Tibial nerve (tissue), 4 donors: ENCODE measurements around the gene CC2D2A. TPM values are rescaled to one million over a fixed set of nuclear protein-coding genes. Genes with fewer than 3 reads are reported as not detected.

ENCODE experiments used
- DNase-seq, 2 donors: peaks; one replicate each; pipeline ENCODE4 v3.0.0-alpha.2; 2019; ENCODE audit warnings: low spot score in 2 of 2
- H3K27ac ChIP-seq, 4 donors: fragments of 200-600 bp; sonication (generic) in 3 of 4; one replicate each; pipeline ENCODE4 v1.5.1; 2017 to 2019; ENCODE audit warnings: mild to moderate bottlenecking in 1 of 4
- H3K27me3 ChIP-seq, 2 donors: fragments of 200-600 bp; sonication (generic) in 1 of 2; one replicate each; pipeline versions ENCODE4 v1.5.1 to v1.6.0; 2017 to 2019
- H3K36me3 ChIP-seq, 3 donors: fragments of 200-600 bp; sonication (generic); one replicate each; pipeline ENCODE4 v1.5.1; 2018 to 2019
- H3K4me1 ChIP-seq, 4 donors: fragments of 200-600 bp; sonication (generic) in 3 of 4; one replicate each; pipeline ENCODE4 v1.5.1; 2017 to 2019
- H3K4me3 ChIP-seq, 4 donors: fragments of 200-600 bp; sonication (generic) in 3 of 4; one replicate each; pipeline ENCODE4 v1.5.1; 2017 to 2019; ENCODE audit warnings: mild to moderate bottlenecking in 1 of 4, moderate library complexity in 1 of 4
- H3K9me3 ChIP-seq, 4 donors: fragments of 200-600 bp; sonication (generic) in 3 of 4; one replicate each; pipeline ENCODE4 v1.5.1; 2017 to 2019
- CTCF ChIP-seq, 5 experiments: fragments of 200-600 bp in 3 of 5; fragments of 450-650 bp in 2 of 5; sonication (generic) in 3 of 5; IDR thresholded peaks; one replicate each; pipeline ENCODE4 v1.5.1; 2016 to 2019; ENCODE audit warnings: antibody characterized with exemption in 5 of 5, mild to moderate bottlenecking in 3 of 5, moderate library complexity in 2 of 5
- EP300 ChIP-seq, 2 donors: sonication (generic); formaldehyde crosslinking; IDR thresholded peaks; one replicate each; pipeline ENCODE4 v1.6.1; 2017; ENCODE audit warnings: antibody characterized with exemption in 2 of 2, mild to moderate bottlenecking in 1 of 2
- POLR2A ChIP-seq, 2 donors: fragments of 450-650 bp; IDR thresholded peaks; one replicate each; pipeline ENCODE4 v1.6.1; 2017; ENCODE audit warnings: antibody characterized with exemption in 2 of 2, mild to moderate bottlenecking in 2 of 2, moderate library complexity in 2 of 2
- WGBS, 2 donors: methylation state at CpG; one replicate each; pipeline ENCODE4 v1.1.5; 2018; 5-methylcytosine and 5-hydroxymethylcytosine counted together
- total RNA-seq, 4 donors: library from RNA; depleted of rRNA; stranded (reverse); fragments of >200 nt; gene quantifications; one replicate each; pipeline ENCODE4 v1.1.0, GENCODE V29; 2016

Gene CC2D2A
- total RNA-seq, 4 donors from 2014 or later, result 29.5 to 47.9 (median 38.4) TPM

GRCh38 chr4:15587649-15588048 is 118.0 kb downstream of the CC2D2A start:
- no peaks in the 10 kb centered on the region for H3K27me3 ChIP-seq
- H3K9me3 ChIP-seq, result no peaks in the 10 kb centered on the region
- H3K4me3 ChIP-seq, result no peak overlapping the region
- peak overlapping the region in 2 of 4 donors; percentile 14 to 75 for H3K27ac ChIP-seq
- no peak for TF ChIP-seq POLR2A (IDR thresholded peaks at IDR 0.05)
- peak in 1 of 2 donors; percentile 72 for TF ChIP-seq EP300 (IDR thresholded peaks at IDR 0.05)
- H3K36me3 ChIP-seq, result peaks cover 0 to 34% (median 0%) of the 10 kb centered on the region in 3 donors
- H3K4me1 ChIP-seq, result peaks cover 0 to 16% (median 0%) of the 10 kb centered on the region in 4 donors
- peak in 1 of 2 donors; percentile 33 for DNase-seq
- 59 to 82% methylated on average over 3 of the region's 3 CpGs for WGBS, 2 donors

- H3K4me3 ChIP-seq, result no peak overlapping the region
- no peak overlapping the region for H3K27ac ChIP-seq
- H3K4me1 ChIP-seq, result peaks cover 0 to 9% (median 0%) of the 10 kb centered on the region in 4 donors
- no peaks in the 10 kb centered on the region for H3K9me3 ChIP-seq
- H3K36me3 ChIP-seq, result peaks cover 0 to 50% (median 0%) of the 10 kb centered on the region in 3 donors
- WGBS, 2 donors, result 77% methylated on average over 3 of the region's 3 CpGs
- no peaks in the 10 kb centered on the region for H3K27me3 ChIP-seq
- no peak for DNase-seq
- TF ChIP-seq CTCF (IDR thresholded peaks at IDR 0.05) (no peak), EP300 (IDR thresholded peaks at IDR 0.05) (no peak), POLR2A (IDR thresholded peaks at IDR 0.05) (no peak)
Measured at GRCh38 chr4:15592799-15593198, 123.1 kb downstream of the CC2D2A start.

DNA sequence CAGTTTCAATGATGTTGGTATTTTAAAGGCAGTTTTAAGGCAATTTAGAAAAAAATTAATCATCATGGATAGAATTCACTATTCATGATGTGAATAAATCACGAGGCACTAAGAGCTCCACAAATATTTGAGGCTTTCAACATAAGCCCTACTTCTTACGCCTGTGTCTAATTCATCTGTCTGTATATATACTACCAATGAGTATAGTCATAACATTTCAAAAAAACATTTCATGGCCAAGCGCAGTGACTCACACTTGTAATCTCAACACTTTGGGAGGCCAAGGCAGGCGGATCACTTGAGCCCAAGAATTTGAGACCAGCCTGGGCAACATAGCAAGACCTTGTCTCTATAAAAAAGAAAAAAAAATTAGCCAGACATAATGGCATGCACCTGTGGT is 129.0 kb downstream of the CC2D2A start:
- 95 to 97% methylated on average over 4 of the region's 4 CpGs for WGBS, 2 donors
- Histone ChIP-seq H3K9me3 (peaks cover 0 to 8% (median 0%) of the 10 kb centered on the region in 4 donors), H3K27me3 (no peaks in the 10 kb centered on the region), H3K4me1 (no peaks in the 10 kb centered on the region), H3K27ac (no peak overlapping the region), H3K36me3 (peaks cover 0 to 82% (median 0%) of the 10 kb centered on the region in 3 donors), H3K4me3 (no peak overlapping the region)
- no peak for DNase-seq
- TF ChIP-seq EP300 (IDR thresholded peaks at IDR 0.05), result no peak
- no peak for TF ChIP-seq POLR2A (IDR thresholded peaks at IDR 0.05)
- TF ChIP-seq CTCF (IDR thresholded peaks at IDR 0.05), result no peak

DNA sequence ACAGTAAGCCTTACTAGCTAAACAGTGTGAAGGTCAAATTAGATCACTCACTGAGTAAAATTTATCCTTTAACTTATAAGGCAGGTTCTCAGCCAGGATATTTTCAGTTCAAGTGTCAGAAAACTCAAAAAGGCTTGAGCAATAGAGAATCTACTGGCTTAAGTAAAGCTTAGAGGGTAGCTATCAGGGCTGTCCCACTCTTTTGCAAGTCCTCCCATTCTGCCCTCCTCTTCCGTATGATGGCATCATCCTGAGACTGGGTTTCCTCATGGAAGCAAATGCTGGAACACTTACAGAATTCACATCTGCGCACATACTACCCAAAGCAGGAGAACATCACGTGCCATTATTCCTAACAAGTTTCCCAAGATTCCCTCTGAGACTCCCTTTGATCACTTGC is 130.5 kb downstream of the CC2D2A start:
- peaks cover 0 to 8% (median 0%) of the 10 kb centered on the region in 4 donors for H3K9me3 ChIP-seq
- no peaks in the 10 kb centered on the region for H3K4me1 ChIP-seq
- no peak overlapping the region for H3K4me3 ChIP-seq
- H3K36me3 ChIP-seq, result peaks cover 0 to 92% (median 5%) of the 10 kb centered on the region in 3 donors
- H3K27me3 ChIP-seq, result no peaks in the 10 kb centered on the region
- TF ChIP-seq EP300 (IDR thresholded peaks at IDR 0.05), result peak in 1 of 2 donors; percentile 15
- no peak for TF ChIP-seq POLR2A (IDR thresholded peaks at IDR 0.05)
- DNase-seq, result no peak
- H3K27ac ChIP-seq, result no peak overlapping the region
- 94 to 95% methylated on average over 3 of the region's 3 CpGs for WGBS, 2 donors

DNA sequence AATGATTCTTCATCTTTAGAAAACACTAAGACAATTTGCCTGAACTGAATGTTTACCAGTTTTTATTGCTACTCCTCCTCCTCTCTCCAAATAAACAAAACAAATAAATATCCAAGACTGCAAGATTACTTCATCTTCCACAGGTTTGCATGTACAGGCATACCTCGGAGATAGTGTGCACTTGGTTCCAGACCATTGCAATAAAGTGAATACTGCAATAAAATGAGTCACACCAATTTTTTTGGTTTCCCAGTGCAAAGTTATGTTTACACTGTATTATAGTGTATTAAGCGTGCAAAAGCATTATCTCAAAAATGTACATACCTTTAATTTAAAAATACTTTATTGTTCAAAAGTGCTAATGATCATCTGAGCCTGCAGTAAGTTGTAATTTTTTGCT is 132.2 kb downstream of the CC2D2A start:
- Histone ChIP-seq H3K4me1 (no peaks in the 10 kb centered on the region), H3K4me3 (no peak overlapping the region), H3K9me3 (peaks cover 0 to 8% (median 0%) of the 10 kb centered on the region in 4 donors), H3K27ac (no peak overlapping the region), H3K27me3 (no peaks in the 10 kb centered on the region), H3K36me3 (peaks cover 0 to 92% (median 5%) of the 10 kb centered on the region in 3 donors)
- no peak for TF ChIP-seq EP300 (IDR thresholded peaks at IDR 0.05)
- no peak for TF ChIP-seq CTCF (IDR thresholded peaks at IDR 0.05)
- TF ChIP-seq POLR2A (IDR thresholded peaks at IDR 0.05), result no peak
- WGBS, 2 donors, result 91 to 95% methylated on average over 2 of the region's 2 CpGs
- no peak for DNase-seq

GRCh38 chr4:15605537-15605936 is 135.9 kb downstream of the CC2D2A start:
- H3K27ac ChIP-seq, result no peak overlapping the region
- H3K27me3 ChIP-seq, result no peaks in the 10 kb centered on the region
- peaks cover 0 to 55% (median 5%) of the 10 kb centered on the region in 3 donors for H3K36me3 ChIP-seq
- TF ChIP-seq CTCF (IDR thresholded peaks at IDR 0.05), result no peak
- H3K4me3 ChIP-seq, result no peak overlapping the region
- WGBS, 2 donors, result 57 to 61% methylated on average over 5 of the region's 5 CpGs
- DNase-seq, result no peak
- peaks cover 0 to 7% (median 0%) of the 10 kb centered on the region in 4 donors for H3K4me1 ChIP-seq
- peaks cover 0 to 8% (median 0%) of the 10 kb centered on the region in 4 donors for H3K9me3 ChIP-seq
